Raji (cell line): ENCODE data around the gene AGBL1.

Experiments
- POLR2A ChIP-seq: IDR thresholded peaks from 2 replicates; pipeline ENCODE4 v1.6.1; 2011; ENCODE audit warnings: low read depth, low read length, control low read depth; ENCODE audit not compliant: insufficient read depth

Gene AGBL1

DNA sequence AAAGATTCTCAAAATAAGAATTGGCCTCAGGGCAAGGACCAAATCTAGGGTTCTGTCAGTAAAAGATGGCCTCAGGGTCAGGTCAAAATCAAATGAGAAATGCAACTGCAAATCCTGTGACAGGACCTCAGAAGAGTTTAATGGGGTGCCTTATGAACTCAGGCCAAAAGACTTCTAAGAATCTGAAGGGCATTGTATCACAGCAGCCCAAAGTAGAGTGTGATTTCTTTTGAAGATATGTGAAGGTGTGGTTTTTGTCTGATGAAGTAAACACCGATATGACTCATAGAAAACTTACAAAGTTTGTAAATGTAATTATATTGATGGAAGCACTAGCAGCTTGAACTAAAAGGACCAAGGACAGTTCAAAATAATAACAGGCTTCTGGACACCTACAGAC lies 966.1 kb downstream of the AGBL1 start:
- no peak for TF ChIP-seq POLR2A

DNA sequence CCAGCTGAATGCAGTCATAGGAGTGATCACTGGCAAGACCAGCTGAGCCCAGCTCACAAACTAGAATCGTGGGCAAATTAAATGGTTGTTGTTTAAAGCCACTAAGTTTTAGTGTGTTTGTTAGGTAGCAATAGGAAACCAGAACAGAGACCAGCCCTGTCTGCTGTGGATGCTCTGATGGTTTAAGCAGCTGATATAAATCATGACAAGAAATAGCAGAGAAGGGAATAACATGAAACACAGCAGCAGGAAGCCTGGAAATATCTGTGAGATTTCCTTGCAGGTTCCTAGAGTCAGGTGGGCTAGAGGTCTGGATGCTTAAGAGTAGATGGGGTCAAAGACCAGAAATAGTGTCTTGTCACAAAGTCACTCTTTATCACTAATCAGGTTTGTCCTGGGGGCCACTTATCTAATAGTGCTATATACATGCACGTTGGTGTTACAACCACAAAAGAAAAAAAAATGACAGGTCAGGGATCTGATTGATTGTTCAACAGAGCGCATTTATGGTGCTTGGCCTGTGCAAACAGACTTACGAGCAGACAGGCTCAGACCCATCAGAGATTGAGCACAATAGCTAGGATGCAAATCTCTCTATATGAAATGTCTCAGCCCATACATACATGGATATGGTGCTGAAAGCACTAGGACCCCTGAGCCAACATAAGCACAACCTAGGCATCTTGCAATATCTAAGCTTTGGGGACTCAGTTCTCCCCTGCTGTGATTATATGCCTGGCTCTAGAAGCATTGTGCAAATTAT lies 967.7 kb downstream of the AGBL1 start:
- TF ChIP-seq POLR2A: no peak
